Keratinocyte (primary cell): ENCODE results near the gene MYO1C. TPM values are rescaled to one million over a fixed set of nuclear protein-coding genes. Genes with fewer than 3 reads are reported as not detected.
A peak's percentile ranks its signal among the peaks of the same experiment; 100 is the strongest.

Experiments used
- DNase-seq: peaks from one replicate; pipeline ENCODE4 v3.0.0-alpha.2; 2011; ENCODE audit warnings: low read depth, missing footprints, low spot score
- FAIRE-seq: peaks from 2 replicates; lab custom pipeline; 2011; peaks lifted over from hg19 to GRCh38; lab: Jason Lieb, UNC
- H2AFZ ChIP-seq: 2 replicates; pipeline ENCODE4 v1.6.0; 2012; ENCODE audit warnings: low read length, control low read depth, inconsistent platforms; ENCODE audit not compliant: control insufficient read depth
- H3K27ac ChIP-seq: 2 replicates; pipeline ENCODE4 v1.5.1; 2011; ENCODE audit warnings: low read length; ENCODE audit not compliant: control insufficient read depth, insufficient read depth
- H3K27me3 ChIP-seq: 3 replicates; pipeline ENCODE4 v1.6.0; 2011; ENCODE audit warnings: low read length; ENCODE audit not compliant: control insufficient read depth, insufficient read depth; ENCODE audit errors: extremely low read depth
- H3K36me3 ChIP-seq, 2 experiments: 2 replicates in 1 of 2; 3 replicates in 1 of 2; pipeline ENCODE4 v1.5.1; 2011; ENCODE audit warnings: low read length in 2 of 2, mild to moderate bottlenecking in 1 of 2; ENCODE audit not compliant: control insufficient read depth in 2 of 2, insufficient read depth in 2 of 2; ENCODE audit errors: extremely low read depth in 1 of 2
- H3K4me1 ChIP-seq: 3 replicates; pipeline ENCODE4 v1.5.1; 2011; ENCODE audit warnings: low read length; ENCODE audit not compliant: control insufficient read depth, insufficient read depth; ENCODE audit errors: extremely low read depth
- H3K4me2 ChIP-seq: 3 replicates; pipeline ENCODE4 v1.6.0; 2011; ENCODE audit warnings: low read depth, low read length; ENCODE audit not compliant: control insufficient read depth, insufficient read depth; ENCODE audit errors: extremely low read depth
- H3K4me3 ChIP-seq, 3 experiments: fragments of 200-600 bp in 1 of 3; sonication (generic) in 1 of 3; 2 replicates in 2 of 3; 3 replicates in 1 of 3; pipeline ENCODE4 v1.5.1; 2011 to 2016; ENCODE audit warnings: low read length in 3 of 3, mild to moderate bottlenecking in 3 of 3, control low read depth in 2 of 3, inconsistent platforms in 1 of 3, low read depth in 1 of 3, mixed read lengths in 1 of 3, mixed run types in 1 of 3, moderate library complexity in 1 of 3; ENCODE audit not compliant: control insufficient read depth in 2 of 3, insufficient read depth in 2 of 3; ENCODE audit errors: extremely low read depth in 1 of 3
- H3K79me2 ChIP-seq: 2 replicates; pipeline ENCODE4 v1.6.0; 2012; ENCODE audit warnings: low read length; ENCODE audit not compliant: control insufficient read depth, insufficient read depth
- H3K9ac ChIP-seq: 3 replicates; pipeline ENCODE4 v1.6.0; 2011; ENCODE audit warnings: low read length; ENCODE audit not compliant: control insufficient read depth, insufficient read depth; ENCODE audit errors: extremely low read depth
- H3K9me1 ChIP-seq: 3 replicates; pipeline ENCODE4 v1.6.0; 2011; ENCODE audit warnings: low read length; ENCODE audit not compliant: control insufficient read depth, insufficient read depth; ENCODE audit errors: extremely low read depth
- H3K9me3 ChIP-seq: 2 replicates; pipeline ENCODE4 v1.5.1; 2012; ENCODE audit warnings: low read depth, low read length; ENCODE audit not compliant: control insufficient read depth
- H4K20me1 ChIP-seq: 3 replicates; pipeline ENCODE4 v1.6.0; 2011; ENCODE audit warnings: low read length; ENCODE audit not compliant: control insufficient read depth, insufficient read depth; ENCODE audit errors: extremely low read depth
- EZH2 ChIP-seq: IDR thresholded peaks from one replicate; pipeline ENCODE4 v1.6.1; 2012; ENCODE audit warnings: inconsistent platforms, mild to moderate bottlenecking, low read length, moderate library complexity
- dilution Hi-C: fragments of 300-500 bp; cut with MboI; formaldehyde crosslinking; loops from one replicate; pipeline ENCODE4 v1.7.0; 2020; ENCODE audit warnings: low sequenced_read_pairs; ENCODE audit not compliant: extremely low pct_ligation_motif_present
- polyA minus RNA-seq, 3 experiments: library from RNA; depleted of rRNA, polyadenylated mRNA; stranded (reverse); fragments of >200 nt; gene quantifications; 1 replicate in 1 of 3; 2 replicates in 1 of 3; 3 replicates in 1 of 3; pipeline ENCODE4 v1.2.3, GENCODE V29; 2011
- polyA plus RNA-seq, 5 experiments: library from polyadenylated mRNA; depleted of rRNA in 3 of 5; stranded (reverse) in 3 of 5; stranded (forward) in 1 of 5; unstranded in 1 of 5; fragments of >200 nt; gene quantifications; 1 replicate in 1 of 5; 2 replicates in 3 of 5; 3 replicates in 1 of 5; pipeline versions ENCODE4 v1.2.1 to v1.2.3, GENCODE V29; 2011 to 2012; ENCODE audit warnings: missing spikeins in 2 of 5, low read depth in 1 of 5, low replicate concordance in 1 of 5
- TF ChIP-seq, protein P1 (sequence below), 3 experiments: IDR thresholded peaks in 1 of 3; conservative IDR thresholded peaks in 1 of 3; optimal IDR thresholded peaks in 1 of 3; 2 replicates in 2 of 3; 3 replicates in 1 of 3; pipeline versions ENCODE3 to v1.5.1; 2011; ENCODE audit warnings: low read length in 3 of 3, mild to moderate bottlenecking in 3 of 3, moderate library complexity in 2 of 3, control low read depth in 1 of 3, inconsistent platforms in 1 of 3; ENCODE audit not compliant: insufficient read depth in 2 of 3; ENCODE audit errors: extremely low read depth in 1 of 3

Gene MYO1C, protein sequence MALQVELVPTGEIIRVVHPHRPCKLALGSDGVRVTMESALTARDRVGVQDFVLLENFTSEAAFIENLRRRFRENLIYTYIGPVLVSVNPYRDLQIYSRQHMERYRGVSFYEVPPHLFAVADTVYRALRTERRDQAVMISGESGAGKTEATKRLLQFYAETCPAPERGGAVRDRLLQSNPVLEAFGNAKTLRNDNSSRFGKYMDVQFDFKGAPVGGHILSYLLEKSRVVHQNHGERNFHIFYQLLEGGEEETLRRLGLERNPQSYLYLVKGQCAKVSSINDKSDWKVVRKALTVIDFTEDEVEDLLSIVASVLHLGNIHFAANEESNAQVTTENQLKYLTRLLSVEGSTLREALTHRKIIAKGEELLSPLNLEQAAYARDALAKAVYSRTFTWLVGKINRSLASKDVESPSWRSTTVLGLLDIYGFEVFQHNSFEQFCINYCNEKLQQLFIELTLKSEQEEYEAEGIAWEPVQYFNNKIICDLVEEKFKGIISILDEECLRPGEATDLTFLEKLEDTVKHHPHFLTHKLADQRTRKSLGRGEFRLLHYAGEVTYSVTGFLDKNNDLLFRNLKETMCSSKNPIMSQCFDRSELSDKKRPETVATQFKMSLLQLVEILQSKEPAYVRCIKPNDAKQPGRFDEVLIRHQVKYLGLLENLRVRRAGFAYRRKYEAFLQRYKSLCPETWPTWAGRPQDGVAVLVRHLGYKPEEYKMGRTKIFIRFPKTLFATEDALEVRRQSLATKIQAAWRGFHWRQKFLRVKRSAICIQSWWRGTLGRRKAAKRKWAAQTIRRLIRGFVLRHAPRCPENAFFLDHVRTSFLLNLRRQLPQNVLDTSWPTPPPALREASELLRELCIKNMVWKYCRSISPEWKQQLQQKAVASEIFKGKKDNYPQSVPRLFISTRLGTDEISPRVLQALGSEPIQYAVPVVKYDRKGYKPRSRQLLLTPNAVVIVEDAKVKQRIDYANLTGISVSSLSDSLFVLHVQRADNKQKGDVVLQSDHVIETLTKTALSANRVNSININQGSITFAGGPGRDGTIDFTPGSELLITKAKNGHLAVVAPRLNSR
- 101 to 124 TPM (median 117 TPM) in 3 replicates for polyA plus RNA-seq
- polyA plus RNA-seq (2011; ENCODE audit: low read depth), result 50.1 TPM
- 66.0 and 114 TPM in 2 replicates for polyA plus RNA-seq (2011; cell fraction: cytosol; rRNA removed)
- polyA plus RNA-seq (2011; cell fraction: nucleus; rRNA removed), result 169 and 194 TPM in 2 replicates
- polyA plus RNA-seq (2012; ENCODE audit: low replicate concordance), result 45.2 and 141 TPM in 2 replicates
- 277 to 483 TPM (median 317 TPM) in 3 replicates for polyA minus RNA-seq
- 181 TPM for polyA minus RNA-seq (2011; cell fraction: cytosol; rRNA and poly(A)+ RNA removed)
- 114 and 148 TPM in 2 replicates for polyA minus RNA-seq (2011; cell fraction: nucleus; rRNA and poly(A)+ RNA removed)

DNA sequence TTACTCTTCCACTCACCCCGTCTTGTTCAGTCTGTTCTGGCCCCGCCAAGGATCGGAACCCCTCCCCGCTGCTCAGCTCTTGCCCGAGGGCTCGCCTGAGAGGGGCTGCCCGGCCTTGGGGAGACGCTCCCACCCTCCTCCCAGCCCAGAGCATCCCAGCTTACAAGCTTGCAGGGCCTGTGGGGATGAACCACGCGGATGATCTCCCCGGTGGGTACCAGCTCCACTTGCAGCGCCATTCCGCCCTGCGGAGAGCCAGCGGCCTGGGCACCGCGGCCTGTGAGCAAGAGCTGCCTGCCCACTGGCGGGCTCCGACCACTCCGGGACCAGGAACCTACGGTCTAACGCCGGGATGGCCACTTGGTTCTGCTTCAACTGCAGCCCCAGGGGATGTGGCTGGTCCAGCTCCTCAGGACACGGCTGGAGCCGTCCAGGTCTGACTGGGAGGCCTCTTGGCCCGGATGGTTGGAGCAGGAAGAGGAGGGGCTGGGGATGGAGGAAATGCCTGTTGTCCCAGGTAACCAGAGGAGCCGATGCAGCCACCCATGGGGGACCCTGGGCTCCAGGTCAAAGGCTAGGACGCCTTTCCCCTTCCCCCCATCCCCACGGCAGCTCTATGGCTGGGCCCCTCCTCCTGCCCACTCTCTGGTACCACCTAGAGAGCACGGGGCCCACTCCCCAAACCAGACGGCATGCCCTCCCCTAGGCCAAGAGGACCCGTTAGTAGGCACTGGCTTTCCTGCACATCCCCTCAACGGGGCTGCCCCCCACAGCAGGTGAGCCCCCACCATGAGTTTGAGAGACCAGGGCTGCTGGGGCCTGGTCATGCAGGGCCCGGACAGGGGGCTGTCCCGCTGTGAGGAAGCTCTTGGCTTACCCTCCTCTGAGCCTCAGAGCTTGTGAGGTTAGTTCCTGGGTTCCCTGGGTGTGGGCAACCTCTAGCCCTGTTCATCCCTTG lies at the start of gene MYO1C:
Gene MYO1C, minus strand, starts transcription at position 438 of the 958 bp plus-strand sequence. Its CDS starts 199 bp downstream, at position 239.
- H3K4me2 ChIP-seq, result peak within 1 kb of the TSS; percentile 70
- no peaks in the 10 kb centered on the region for H3K27me3 ChIP-seq
- H3K4me1 ChIP-seq, result peaks cover 37% of the 10 kb centered on the region
- peak within 1 kb of the TSS; percentile 20 for H2AFZ ChIP-seq
- TF ChIP-seq, protein P1, sequence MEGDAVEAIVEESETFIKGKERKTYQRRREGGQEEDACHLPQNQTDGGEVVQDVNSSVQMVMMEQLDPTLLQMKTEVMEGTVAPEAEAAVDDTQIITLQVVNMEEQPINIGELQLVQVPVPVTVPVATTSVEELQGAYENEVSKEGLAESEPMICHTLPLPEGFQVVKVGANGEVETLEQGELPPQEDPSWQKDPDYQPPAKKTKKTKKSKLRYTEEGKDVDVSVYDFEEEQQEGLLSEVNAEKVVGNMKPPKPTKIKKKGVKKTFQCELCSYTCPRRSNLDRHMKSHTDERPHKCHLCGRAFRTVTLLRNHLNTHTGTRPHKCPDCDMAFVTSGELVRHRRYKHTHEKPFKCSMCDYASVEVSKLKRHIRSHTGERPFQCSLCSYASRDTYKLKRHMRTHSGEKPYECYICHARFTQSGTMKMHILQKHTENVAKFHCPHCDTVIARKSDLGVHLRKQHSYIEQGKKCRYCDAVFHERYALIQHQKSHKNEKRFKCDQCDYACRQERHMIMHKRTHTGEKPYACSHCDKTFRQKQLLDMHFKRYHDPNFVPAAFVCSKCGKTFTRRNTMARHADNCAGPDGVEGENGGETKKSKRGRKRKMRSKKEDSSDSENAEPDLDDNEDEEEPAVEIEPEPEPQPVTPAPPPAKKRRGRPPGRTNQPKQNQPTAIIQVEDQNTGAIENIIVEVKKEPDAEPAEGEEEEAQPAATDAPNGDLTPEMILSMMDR (optimal IDR thresholded peaks at IDR 0.05 in 1 of 3, IDR thresholded peaks at IDR 0.05 in 1 of 3, conservative IDR thresholded peaks at IDR 0.05 in 1 of 3; ENCODE audit: extremely low read depth in 1 of 3, insufficient read depth in 2 of 3, low read length in 3 of 3), result no peak
- no peak for TF ChIP-seq EZH2
- peak within 1 kb of the TSS; percentile 26 for H3K27ac ChIP-seq
- FAIRE-seq, result no peak
- DNase-seq, result no peak
- no peaks in the 10 kb centered on the region for H3K9me1 ChIP-seq
- H3K4me3 ChIP-seq, result peak within 1 kb of the TSS; percentile 43 to 64 (median 57)
- peak within 1 kb of the TSS; percentile 61 for H3K9ac ChIP-seq
- H3K79me2 ChIP-seq, result peaks cover 17% of the 10 kb centered on the region
- no peaks in the 10 kb centered on the region for H4K20me1 ChIP-seq
- H3K9me3 ChIP-seq, result no peaks in the 10 kb centered on the region
- dilution Hi-C loops, result no loop called here
- H3K36me3 ChIP-seq, result peaks cover 0 to 5% of the 10 kb centered on the region in 2 experiments
